Osteoblast (primary cell): ENCODE measurements around the gene NDUFAF8. TPM values are rescaled to one million over a fixed set of nuclear protein-coding genes. Genes with fewer than 3 reads are reported as not detected.

Experiments
- DNase-seq: peaks from one replicate; pipeline ENCODE4 v3.0.0; 2011; ENCODE audit warnings: low spot score, mixed read lengths; ENCODE audit not compliant: insufficient read length; ENCODE audit errors: missing footprints
- H2AFZ ChIP-seq: 2 replicates; pipeline ENCODE4 v1.6.0; 2011; ENCODE audit warnings: mild to moderate bottlenecking, low read length
- H3K27ac ChIP-seq: 2 replicates; pipeline ENCODE4 v1.5.1; 2011; ENCODE audit warnings: mild to moderate bottlenecking, low read depth, low read length, moderate library complexity
- H3K27me3 ChIP-seq: 2 replicates; pipeline ENCODE4 v1.6.0; 2012; ENCODE audit warnings: mild to moderate bottlenecking, control low read depth, inconsistent platforms, low read length, moderate library complexity; ENCODE audit not compliant: insufficient read depth
- H3K36me3 ChIP-seq: 2 replicates; pipeline ENCODE4 v1.5.1; 2011; ENCODE audit warnings: mild to moderate bottlenecking, low read length, control low read depth, moderate library complexity; ENCODE audit not compliant: insufficient read depth
- H3K4me1 ChIP-seq: 2 replicates; pipeline ENCODE4 v1.5.1; 2011; ENCODE audit warnings: mild to moderate bottlenecking, low read length, control low read depth, moderate library complexity; ENCODE audit not compliant: insufficient read depth
- H3K4me2 ChIP-seq: 2 replicates; pipeline ENCODE4 v1.6.0; 2011; ENCODE audit warnings: mild to moderate bottlenecking, low read length; ENCODE audit not compliant: insufficient read depth
- H3K4me3 ChIP-seq: fragments of 200-600 bp; sonication (generic); 3 replicates; pipeline ENCODE4 v1.5.1; 2012; ENCODE audit warnings: mild to moderate bottlenecking, low read length, inconsistent platforms; ENCODE audit not compliant: insufficient read depth
- H3K79me2 ChIP-seq: 2 replicates; pipeline ENCODE4 v1.6.0; 2012; ENCODE audit warnings: mild to moderate bottlenecking, low read length, control low read depth, inconsistent platforms; ENCODE audit not compliant: insufficient read depth
- H3K9me3 ChIP-seq: 2 replicates; pipeline ENCODE4 v1.5.1; 2011; ENCODE audit warnings: low read depth, low read length, control low read depth
- H4K20me1 ChIP-seq: 2 replicates; pipeline ENCODE4 v1.6.0; 2012; ENCODE audit warnings: mild to moderate bottlenecking, low read length, control low read depth; ENCODE audit not compliant: insufficient read depth
- total RNA-seq: library from RNA; depleted of rRNA; stranded (reverse); fragments of >200 nt; gene quantifications from 2 replicates; pipeline ENCODE4 v1.2.3, GENCODE V29; 2012
- TF ChIP-seq, protein P1 (sequence below): IDR thresholded peaks from 2 replicates; pipeline ENCODE4 v1.5.1; 2011; ENCODE audit warnings: mild to moderate bottlenecking, low read depth, low read length, moderate library complexity; ENCODE audit errors: extremely low read depth

The NDUFAF8 gene
- total RNA-seq, 1 donor: 19.9 TPM

DNA sequence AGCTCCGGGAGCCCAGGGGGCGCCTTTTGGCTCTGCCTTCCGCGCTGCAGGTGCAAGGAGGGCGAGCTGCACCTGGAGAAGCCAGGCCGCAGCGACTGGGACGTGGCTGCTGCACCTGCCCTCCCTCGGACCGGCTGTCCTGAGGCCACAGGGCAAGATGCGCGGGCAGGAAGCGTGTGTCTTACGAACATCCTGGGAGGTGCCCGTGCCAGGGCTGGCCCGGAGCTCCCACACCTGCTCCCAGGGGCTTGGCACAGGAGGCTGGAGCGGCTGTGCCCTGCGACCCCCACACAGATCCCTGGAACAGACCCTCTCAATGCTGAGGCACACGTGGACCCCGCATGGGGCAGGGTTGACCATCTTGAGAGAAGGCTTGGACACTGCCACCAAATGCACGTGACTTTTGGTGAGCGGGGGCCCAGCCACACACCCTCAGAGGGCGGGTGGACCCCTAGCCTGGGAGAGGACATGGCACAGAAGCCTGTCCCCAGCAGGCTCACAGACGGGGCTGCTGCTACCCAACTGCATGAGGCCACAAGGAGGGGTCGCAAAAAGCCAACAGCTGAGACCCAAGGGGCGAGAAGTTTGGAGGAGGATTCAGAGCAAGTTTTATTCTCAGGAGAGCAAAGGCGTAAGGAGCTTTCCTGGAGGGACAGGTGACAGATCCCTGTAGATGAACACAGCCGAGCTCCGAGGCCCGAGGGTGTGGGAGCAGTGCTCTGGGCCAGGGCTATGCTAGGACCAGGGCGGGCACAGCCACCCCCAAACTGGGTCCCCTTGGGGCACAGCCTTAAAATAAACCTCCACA, 11.4 kb downstream of the NDUFAF8 start:
- peaks cover 23% of the 10 kb centered on the region for H4K20me1 ChIP-seq
- H3K4me2 ChIP-seq: no peak overlapping the region
- H3K4me3 ChIP-seq: no peak overlapping the region
- no peak overlapping the region for H2AFZ ChIP-seq
- H3K27ac ChIP-seq: no peak overlapping the region
- H3K36me3 ChIP-seq: peaks cover 22% of the 10 kb centered on the region
- H3K27me3 ChIP-seq: no peaks in the 10 kb centered on the region
- peaks cover 8% of the 10 kb centered on the region for H3K79me2 ChIP-seq
- TF ChIP-seq, protein P1, sequence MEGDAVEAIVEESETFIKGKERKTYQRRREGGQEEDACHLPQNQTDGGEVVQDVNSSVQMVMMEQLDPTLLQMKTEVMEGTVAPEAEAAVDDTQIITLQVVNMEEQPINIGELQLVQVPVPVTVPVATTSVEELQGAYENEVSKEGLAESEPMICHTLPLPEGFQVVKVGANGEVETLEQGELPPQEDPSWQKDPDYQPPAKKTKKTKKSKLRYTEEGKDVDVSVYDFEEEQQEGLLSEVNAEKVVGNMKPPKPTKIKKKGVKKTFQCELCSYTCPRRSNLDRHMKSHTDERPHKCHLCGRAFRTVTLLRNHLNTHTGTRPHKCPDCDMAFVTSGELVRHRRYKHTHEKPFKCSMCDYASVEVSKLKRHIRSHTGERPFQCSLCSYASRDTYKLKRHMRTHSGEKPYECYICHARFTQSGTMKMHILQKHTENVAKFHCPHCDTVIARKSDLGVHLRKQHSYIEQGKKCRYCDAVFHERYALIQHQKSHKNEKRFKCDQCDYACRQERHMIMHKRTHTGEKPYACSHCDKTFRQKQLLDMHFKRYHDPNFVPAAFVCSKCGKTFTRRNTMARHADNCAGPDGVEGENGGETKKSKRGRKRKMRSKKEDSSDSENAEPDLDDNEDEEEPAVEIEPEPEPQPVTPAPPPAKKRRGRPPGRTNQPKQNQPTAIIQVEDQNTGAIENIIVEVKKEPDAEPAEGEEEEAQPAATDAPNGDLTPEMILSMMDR: no peak
- DNase-seq: no peak
- H3K4me1 ChIP-seq: no peaks in the 10 kb centered on the region
- no peaks in the 10 kb centered on the region for H3K9me3 ChIP-seq

DNA sequence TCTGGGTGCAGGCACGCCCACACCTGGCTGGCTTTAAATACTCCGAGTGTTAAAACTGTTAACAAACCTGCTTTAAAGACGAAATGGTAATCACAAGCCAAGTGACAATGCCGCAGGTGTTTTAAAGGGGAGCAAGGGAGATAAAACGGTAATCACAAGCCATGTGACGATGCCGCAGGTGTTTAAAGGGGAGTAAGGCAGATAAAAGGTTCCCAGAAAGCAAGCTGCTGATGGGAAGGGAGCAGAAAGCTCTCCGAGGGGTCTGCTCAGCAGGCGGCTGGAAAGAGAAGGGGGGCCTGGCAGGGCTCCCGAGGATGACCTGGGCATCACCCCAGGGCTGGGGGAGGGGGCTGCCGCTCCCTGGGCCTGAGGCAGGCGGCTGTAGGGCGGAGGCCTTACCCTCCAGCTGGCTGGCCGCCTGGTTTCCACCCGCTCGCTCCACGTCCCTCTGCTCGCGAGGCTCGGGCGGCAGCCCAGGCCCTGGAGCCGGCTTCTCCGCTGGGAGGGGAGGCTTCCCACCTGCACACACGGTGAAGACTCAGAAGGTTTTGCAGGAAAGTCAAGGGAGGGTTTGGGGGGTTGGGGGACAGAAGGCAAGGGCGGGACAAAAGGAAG, 12.1 kb downstream of the NDUFAF8 start:
- H3K4me3 ChIP-seq: no peak overlapping the region
- DNase-seq: no peak
- peaks cover 8% of the 10 kb centered on the region for H3K79me2 ChIP-seq
- no peak overlapping the region for H2AFZ ChIP-seq
- H3K4me2 ChIP-seq: no peak overlapping the region
- peaks cover 29% of the 10 kb centered on the region for H4K20me1 ChIP-seq
- H3K9me3 ChIP-seq: no peaks in the 10 kb centered on the region
- H3K27me3 ChIP-seq: no peaks in the 10 kb centered on the region
- H3K36me3 ChIP-seq: peaks cover 22% of the 10 kb centered on the region
- H3K4me1 ChIP-seq: no peaks in the 10 kb centered on the region
- no peak overlapping the region for H3K27ac ChIP-seq
- TF ChIP-seq, protein P1: no peak

DNA sequence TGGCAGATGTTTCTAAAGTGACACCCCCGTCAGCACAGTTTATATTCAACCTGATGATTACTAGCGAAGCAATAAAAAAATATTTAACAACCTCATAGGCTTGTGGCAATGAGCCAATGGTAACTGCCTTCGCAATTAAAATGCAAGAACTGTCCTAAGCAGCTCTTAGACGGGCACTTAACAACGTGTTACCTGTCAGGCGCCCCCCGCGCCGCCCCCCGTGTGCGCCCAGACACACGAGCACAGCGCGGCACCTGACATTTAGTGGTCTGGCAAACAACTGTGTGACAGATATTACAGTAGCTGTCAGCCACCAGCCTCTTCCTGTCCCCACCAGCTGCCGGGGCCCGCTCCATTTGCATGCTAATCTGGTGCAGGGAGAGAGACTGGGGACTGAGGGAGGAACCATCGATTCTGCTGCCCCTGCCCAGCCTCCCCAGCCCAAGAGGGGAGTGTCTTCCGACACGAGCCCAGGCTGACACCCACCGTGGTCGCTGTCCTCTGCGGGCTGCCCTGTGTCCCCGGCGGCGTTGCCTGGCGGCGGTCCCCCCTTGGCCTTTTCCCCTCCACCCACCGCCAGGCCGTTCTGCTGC, 12.7 kb downstream of the NDUFAF8 start:
- H3K36me3 ChIP-seq: peaks cover 22% of the 10 kb centered on the region
- no peak overlapping the region for H3K4me2 ChIP-seq
- H3K27ac ChIP-seq: no peak overlapping the region
- no peak overlapping the region for H3K4me3 ChIP-seq
- DNase-seq: no peak
- TF ChIP-seq, protein P1: no peak
- H3K9me3 ChIP-seq: no peaks in the 10 kb centered on the region
- H3K4me1 ChIP-seq: peaks cover 5% of the 10 kb centered on the region
- H2AFZ ChIP-seq: no peak overlapping the region
- H3K79me2 ChIP-seq: peaks cover 8% of the 10 kb centered on the region
- no peaks in the 10 kb centered on the region for H3K27me3 ChIP-seq
- peaks cover 33% of the 10 kb centered on the region for H4K20me1 ChIP-seq

DNA sequence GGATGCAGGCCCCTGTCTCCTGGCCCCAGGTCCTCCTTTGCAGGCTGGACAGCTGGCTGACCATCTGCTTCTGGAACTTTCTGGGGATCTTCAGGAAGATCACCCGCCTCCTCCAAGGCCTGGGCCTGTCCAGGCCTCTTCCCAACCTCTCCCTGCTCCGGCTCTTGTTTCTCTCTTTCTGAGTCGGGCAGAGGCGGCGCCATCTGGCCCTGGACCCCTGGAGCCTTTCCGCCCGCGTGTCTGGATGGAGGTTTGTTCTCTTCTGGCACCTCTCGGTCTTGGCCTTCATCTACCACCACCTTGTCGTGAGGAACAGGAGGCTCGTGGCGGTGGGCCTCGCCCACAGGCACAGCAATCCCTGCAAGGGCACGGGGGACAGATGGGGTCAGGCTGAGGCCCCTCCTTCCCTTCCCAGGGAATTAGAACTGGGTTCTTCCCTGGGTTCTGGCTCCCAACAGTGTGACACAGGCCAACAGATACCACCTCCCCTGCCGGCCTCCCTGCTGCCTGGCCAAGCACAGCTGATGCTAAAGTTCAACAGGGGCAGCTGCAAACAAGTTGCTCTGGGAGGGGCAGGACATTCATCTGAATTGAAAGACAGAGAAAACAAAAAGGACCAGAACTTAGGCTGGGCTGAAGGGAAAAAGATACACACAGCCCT, 13.3 kb downstream of the NDUFAF8 start:
- Histone ChIP-seq H3K4me2 (no peak overlapping the region), H3K27ac (no peak overlapping the region), H4K20me1 (peaks cover 40% of the 10 kb centered on the region), H3K9me3 (no peaks in the 10 kb centered on the region), H3K4me3 (no peak overlapping the region), H3K79me2 (peaks cover 8% of the 10 kb centered on the region), H3K4me1 (peaks cover 6% of the 10 kb centered on the region), H3K36me3 (peaks cover 22% of the 10 kb centered on the region), H3K27me3 (no peaks in the 10 kb centered on the region), H2AFZ (no peak overlapping the region)
- TF ChIP-seq, protein P1: no peak
- DNase-seq: no peak
